Renal cortical epithelial cell (primary cell): Measurements from ENCODE around the gene BCOR. TPM values are rescaled to one million over a fixed set of nuclear protein-coding genes. Genes with fewer than 3 reads are reported as not detected.

Experiments
- DNase-seq: peaks from one replicate; pipeline ENCODE4 v3.0.0-alpha.2; 2011; ENCODE audit warnings: low read depth
- total RNA-seq: library from RNA; depleted of rRNA; stranded (reverse); fragments of >200 nt; gene quantifications from 2 replicates; pipeline ENCODE4 v1.2.3, GENCODE V29; 2014

The BCOR gene
- total RNA-seq, 1 donor from 2014 or later: 39.4 TPM

DNA sequence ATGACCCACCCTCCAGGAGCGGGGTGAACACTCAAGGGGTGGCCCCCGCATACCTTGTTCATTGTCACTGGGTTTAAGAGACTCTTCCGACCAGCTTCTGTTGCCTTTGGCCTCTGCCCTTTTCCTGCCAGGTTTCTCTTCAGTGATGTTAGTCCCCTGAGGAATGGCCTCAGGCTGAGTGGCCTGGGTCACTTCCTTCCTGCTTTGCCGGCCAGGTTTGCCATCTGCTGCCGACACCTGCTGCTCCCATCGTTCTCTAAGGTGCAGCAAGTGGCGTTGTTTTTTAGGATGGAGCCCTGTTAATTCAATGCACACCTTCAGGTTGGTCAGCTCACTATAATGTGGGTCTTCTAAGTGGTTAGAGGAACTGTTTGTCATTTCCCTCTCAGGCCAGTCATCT, 34.2 kb downstream of the BCOR start:
- DNase-seq: no peak

DNA sequence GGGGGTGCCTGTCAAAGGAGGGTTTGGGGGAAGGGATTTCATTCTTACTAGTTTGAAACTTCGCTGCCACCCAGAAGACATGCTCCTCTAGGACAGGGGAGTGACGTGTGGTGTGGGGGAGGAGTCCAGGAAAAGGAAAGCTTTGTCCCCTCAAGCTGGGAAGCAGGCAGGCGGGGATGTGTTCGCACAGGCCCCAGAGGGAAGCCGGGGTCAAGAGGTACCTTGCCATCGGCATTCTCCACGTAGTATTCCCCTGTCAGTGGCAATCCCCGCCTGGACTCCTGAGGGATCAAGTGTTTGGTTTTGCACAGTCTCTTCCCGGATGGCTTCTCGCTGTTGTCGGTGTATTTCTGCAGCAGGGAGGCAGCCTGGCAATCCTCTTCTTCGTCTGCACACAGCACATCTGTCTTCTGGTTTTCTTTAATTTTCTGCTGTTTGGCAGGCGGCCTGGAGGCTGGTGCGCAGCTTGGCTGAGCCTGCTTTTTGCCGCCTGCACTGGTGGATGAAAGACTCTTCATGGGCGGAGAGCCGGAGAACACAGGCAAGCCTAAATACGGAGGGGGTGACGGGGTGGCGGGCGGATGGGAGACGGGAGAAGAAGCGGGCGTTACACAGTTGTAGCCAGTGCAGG, 35.1 kb downstream of the BCOR start:
- DNase-seq: no peak

DNA sequence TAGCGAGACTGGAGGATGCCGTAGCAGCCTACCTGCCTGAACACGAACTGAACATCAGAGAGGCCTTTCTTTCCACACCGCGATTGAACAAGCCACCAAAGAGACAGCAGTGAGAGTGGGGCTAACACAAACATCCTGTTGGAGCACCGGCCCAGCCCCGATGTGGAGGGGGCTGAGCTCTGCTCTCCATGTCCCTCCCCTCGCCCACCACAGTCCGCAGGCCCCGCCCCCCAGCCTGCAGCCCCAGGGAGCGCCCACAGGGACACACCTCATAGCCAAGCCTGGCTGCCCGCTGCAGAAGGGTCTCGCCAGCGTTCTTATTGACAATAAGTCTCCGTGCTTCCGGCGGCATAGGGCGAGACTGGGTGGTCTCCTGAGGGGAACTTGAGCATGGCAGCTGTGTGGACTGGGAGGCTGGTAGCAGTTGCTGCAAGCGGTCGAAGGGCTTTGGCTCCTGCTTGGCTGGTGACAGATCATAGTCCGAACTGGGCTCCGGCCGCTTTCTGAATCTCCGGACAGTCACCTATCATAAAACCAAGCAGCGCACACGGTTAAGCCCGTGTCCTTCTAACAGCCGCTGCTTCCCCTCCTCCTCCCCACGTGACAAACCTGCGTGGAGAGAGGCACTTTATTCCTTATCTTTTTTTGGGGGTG, 35.8 kb downstream of the BCOR start:
- no peak for DNase-seq

DNA sequence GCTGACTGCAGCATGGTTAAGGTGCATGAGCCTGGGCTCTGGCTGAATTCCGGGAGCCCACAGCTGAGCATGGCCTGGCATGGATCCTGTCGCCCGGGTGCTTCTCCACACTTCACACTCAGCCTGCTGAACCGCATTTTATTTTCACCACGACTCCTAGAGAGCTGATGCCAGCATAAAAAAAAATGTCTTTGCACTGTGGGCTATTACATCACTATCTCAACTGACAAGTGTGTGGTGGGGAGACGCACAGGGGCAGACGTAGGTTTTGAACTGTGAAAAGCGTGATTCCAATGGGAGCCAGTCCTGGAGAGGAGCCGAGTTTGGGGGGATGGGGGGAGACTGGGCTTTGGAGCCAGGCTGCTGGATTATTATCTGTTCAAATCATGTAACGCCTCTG, 36.8 kb downstream of the BCOR start:
- DNase-seq: no peak

DNA sequence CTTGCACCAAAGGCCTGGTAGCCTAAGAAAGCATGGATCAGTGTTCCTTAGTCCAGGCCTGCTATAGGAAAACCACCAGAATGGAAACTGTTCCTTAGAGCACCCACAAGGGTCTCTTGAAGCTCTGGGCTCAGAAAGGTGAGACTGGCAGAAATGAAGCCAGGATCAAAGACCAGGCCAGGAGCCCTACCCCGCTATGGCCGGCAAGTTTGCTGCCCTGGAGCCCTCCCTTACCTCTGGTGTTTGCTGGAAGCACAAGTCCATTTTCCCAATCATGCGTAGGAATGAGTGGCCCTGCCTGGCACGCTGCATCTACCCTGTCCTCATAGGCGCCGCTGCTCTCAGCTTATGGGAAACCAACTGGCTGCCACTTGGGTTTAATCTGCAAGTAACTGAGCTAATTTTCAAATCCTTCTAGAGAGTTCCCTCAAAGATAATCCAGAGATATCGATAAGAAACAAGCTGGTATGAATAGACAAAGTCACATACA, 37.4 kb downstream of the BCOR start:
- DNase-seq: no peak

DNA sequence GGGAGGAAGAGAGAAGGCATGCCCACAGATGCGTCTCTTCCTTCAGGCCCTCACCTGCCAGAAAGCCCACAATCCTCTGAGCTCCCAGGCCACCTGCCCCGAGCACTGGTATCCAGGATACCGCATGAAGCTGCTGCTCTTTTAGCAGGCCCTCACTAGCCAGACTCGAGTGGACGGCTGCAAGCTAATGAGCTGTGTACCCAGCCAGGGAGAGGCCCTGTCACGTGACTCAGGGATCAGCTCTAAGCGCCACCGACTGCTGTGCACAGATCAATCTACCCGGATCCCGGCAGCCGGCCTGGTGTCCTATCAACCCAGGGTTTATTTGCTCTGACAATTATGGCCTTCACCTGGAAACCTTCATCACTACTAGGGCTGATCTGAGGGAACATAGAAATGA, 39.0 kb downstream of the BCOR start:
- DNase-seq: no peak

DNA sequence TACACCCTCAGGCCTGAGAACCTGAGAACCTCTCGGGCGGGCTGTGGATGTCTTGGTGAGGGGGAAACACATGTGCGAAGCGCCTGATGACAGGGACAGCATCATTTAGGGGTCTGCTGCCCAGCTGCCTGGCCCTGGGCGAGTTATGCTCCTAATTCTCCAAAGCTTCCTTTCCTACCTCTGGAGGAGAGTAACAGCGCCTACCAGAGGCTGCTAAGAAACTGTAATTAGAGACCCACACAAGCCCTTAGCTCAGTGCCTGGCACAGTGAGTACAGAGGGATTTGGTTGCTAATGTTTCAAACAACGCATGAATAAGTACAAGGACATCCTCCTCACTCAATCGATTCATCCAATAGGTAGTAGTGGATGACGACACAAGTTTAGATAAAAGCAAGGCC, 40.4 kb downstream of the BCOR start:
- no peak for DNase-seq

DNA sequence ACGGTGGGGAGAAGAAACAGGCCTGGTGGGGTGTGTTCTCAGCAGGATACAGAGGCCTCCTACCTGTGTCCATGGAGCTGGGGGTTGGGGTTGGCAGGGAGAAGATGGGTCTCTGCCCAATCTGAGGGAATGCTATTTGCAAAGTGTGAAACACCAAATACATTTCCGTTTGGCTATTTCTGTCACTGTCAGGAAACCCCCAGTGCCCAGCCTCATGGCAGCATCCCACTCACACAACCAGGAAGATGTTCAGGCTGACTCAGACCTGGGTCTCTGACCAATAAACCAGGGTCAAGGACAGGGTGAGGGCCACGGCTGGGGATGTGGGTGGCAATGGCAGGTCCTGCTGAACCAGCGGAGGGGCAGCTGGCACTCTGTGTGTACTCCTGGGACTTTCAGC, 41.3 kb downstream of the BCOR start:
- DNase-seq: no peak

DNA sequence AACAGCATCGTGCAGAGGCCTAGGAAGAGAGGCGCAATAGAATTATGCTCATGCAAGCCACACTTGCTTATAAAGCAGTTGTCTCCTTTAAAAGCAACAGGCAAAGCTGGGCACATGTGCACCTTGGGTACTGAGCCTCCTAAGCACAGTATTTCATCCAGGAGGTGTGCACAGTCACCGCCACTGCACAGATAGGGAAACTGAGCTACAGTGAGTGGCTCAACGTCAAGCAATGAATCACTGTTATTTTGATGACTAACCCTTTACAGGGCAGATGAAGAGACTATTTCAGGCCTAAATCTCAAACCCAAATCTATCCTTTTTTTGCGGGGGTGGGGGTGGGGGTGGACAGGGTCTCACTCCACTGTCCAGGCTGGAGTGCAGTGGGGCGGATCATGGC, 42.3 kb downstream of the BCOR start:
- no peak for DNase-seq

DNA sequence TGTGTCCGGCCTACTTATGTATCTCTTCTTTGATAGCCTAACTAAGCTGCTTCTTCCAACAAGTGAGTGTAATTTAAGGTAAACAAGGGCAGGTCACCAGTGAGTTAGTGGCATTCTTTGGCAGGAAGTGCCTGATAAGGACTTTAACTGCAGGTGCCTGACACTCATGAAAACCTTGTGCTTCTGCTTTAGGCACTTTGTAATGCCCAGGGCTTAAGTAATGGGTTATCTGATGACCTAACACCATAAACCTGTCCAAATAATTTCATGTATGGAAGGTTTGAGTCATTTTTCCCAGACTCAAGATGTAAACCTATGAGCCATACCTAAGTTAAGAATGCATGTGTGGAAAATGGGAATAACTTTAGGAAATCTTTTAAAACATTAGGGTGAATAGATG, 43.0 kb downstream of the BCOR start:
- DNase-seq: no peak

DNA sequence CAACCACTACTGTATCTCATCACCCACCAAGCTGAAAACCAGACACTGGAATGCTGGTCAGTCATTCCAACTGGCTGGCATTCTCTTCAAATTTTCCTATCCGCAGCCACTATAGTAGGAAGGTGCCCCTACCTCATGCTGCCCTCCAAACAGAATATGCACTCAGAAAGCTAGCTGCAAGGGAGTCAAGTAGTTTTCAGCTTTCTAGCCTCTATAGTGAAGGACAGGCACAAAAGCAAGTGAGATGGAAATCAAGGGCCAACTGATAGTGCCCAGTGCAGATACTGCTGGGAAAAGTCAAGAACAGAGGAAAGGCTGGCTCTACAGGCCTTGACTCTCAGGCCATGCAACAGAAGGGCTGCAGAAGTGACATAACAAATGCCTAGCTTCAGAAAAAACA, 47.2 kb downstream of the BCOR start:
- DNase-seq: no peak

DNA sequence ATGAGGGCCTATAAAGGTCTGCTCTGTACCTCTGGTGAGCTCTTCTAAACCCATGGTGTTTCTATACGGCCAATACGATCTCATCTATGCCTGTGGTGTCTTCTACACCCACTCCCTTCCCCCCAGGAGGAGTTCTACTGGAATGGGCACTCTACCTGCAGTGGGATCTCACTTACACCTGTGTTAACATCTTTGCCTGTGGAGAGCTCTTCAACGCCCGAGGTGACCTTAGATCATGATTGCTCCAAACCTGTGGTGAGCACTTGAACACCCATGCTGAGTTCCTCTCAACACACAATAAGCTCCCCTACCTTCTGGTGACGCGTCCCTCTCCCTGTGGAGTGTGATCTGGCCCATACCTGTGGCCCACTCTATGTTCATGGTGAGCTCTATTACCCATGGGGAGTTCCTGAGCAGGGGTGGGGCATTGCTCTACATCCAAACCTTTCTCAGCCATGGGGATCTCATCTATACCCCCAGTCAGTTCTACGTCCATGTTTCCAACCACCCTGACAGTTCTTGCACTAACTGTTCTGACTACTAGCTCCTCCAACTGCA, 48.6 kb downstream of the BCOR start:
- DNase-seq: no peak

DNA sequence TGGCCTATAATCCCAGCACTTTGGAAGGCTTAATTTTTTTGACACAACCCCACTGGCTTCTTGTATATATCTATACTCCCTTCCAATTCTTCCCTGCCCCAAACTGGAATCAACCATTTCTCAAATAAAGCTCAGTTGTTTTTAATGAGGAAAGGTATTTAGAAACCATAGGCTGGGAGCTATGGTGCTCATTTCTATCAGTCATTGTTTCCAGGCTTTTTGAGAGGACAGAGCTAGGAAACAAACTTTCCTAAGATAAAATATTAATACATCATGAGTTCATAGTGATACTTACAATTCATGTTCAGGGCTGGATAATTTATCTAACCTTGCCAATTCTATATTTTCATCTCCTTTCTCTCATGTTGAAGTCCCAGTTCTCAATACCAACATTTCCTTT, 50.3 kb downstream of the BCOR start:
- DNase-seq: no peak

DNA sequence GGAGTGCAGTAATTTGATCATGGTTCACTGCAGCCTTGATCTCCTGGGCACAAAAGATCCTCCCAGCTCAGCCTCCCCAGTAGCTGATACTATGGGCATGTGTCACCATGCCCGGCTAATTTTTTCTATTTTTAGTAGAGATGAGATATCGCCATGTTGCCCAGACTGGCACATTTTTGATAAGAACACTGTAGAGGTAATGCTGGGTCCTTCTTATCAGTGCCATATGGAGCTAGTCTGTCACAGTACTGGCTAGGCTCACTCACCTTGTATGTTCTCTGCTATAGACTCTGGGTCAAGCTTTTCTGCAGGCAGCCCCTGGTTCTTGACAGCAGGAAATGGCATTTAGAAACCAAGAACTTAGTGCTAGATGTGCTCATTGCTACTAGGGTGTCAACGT, 53.9 kb downstream of the BCOR start:
- no peak for DNase-seq

DNA sequence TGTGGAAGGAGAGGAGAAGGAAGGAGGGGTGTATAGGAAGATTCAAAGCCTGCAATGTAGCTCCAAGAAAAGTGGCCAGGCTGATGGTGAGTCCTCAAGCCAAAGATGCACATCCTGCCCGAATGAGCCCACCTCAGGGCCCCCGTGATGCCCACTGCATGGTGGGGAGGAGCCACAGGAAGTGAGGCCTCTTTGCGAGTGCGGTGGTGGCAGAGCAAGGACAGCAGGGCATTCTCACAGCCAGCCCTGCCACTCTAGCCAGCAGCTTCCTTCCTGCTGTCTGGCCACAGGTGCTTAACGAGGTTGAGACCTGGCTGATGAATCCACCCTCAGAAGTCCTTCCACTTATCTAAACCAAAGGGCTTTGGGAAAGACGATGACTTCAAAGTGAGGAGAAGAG, 55.8 kb downstream of the BCOR start:
- DNase-seq: no peak

DNA sequence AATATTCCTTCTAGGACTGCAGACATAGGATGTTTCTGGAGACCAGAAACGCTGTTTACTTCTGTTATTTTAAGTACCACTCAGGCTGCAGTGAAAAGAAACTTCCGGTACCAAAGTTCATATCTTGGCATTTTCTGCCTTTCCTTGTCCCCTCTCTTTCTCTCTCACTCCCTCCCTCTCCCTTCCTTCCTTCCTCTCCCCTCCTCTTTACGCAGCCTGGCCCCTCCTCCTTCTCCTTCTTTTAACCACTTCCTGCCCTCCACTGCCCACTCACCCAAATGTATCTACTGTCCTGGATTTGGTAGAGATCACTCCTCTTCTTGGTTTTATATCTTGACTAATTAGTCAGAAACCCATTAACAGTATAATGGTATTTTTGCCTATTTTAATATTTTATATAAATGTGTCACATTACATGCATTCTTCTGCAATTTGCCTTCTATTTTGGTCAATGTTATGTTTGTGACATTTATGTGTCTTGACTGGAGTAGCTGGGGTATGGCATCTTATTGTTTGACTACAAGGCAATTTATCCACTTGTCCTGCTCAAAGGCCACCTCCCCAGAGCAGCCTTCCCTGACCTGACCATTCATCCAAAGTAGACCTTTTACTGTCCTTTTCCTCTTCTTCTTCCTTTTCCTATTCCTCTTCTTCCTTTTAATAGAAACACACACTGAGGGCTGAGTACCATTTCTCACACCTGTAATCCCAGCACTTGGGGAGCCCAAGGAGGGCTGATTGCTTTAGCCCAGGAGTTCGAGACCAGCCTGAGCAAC, 56.9 kb downstream of the BCOR start:
- no peak for DNase-seq

DNA sequence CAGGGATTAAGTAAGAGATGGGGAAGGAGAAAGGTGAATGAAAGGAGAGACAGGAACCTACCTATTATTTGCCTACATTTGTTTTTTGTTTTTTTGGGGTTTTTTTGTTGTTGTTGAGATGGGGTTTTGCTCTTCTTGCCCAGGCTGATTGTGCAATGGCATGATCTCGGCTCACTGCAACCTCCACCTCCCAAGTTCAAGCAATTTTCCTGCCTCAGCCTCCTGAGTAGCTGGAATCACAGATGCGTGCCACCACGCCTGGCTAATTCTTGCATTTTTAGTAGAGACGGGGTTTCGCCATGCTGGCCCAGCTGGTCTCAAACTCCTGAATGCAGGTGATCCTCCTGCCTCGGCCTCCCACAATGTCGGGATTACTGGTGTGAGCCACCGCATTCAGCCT, 57.9 kb downstream of the BCOR start:
- peak; percentile 3 for DNase-seq

DNA sequence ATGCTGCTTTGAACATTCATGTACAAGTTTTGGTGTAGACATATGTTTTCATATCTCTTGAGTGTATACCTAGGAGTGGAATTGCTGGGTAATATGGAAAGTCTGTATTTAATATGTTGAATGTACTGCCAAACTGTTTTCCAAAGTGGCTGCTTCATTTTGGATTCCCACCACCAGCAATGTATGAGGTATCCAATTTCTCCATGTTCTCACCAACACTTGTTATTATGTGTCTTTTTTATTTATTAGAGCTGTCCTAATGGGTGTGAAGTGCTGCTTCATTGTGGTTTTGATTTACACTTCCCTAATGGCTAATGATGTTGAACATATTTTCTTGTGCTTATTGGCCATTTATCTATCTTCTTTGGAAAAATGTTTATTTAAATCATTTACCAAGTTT, 60.4 kb downstream of the BCOR start:
- DNase-seq: no peak

DNA sequence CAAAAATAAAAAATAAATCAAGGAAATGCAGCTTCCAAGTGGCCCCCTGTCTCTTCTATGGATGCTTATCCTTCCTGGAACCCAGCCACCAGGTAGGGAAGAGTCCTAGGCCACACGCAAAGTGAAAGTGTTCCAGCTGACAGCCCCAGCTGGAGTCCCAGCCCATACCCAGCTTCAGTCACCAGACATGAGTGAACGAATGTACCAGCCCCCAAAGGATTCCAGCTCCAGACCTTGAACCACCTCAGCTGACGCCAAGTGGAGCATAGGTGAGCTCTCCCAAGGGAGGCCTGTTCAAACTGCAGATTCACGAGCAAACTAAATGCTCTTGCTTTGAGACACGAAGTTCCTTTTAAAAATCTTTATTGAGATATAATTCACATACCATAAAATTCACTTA, 62.0 kb downstream of the BCOR start:
- DNase-seq: no peak

DNA sequence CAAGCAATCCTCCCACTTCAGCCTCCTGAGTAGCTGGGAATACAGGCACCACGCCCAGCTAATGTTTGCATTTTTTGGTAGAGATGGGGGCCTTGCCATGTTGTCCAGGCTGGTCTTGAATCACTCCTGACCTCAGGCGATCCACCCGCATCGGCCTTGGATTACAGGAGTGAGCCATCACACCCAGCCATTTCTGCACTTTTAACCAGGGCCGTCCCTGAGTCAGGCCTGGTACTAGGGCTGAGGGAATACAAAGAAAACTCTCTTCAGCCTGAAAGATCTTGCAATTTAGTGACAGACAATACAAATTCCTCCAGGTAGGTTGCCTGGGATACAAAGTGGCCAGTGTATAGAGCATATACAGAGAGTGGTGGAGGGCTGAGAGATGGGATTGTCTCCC, 65.8 kb downstream of the BCOR start:
- no peak for DNase-seq

DNA sequence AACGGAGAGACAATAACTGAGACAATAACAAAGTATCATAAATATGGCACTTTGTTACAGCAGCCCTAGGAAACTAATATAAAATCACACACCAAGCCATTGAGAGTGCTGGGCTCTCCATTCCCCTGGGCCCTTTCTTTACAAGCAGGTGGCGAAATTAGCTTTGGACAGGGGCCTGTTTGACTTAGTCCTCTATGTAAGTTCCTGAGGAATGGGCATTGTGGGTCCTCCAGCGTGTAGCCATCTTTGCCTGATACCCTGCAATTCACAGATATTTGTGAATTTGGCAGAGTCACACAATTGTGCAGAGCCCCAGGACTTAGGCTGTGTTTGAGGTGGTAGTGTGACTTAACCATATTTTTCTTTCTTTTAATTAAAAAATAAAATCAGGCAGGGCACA, 67.6 kb downstream of the BCOR start:
- DNase-seq: no peak

DNA sequence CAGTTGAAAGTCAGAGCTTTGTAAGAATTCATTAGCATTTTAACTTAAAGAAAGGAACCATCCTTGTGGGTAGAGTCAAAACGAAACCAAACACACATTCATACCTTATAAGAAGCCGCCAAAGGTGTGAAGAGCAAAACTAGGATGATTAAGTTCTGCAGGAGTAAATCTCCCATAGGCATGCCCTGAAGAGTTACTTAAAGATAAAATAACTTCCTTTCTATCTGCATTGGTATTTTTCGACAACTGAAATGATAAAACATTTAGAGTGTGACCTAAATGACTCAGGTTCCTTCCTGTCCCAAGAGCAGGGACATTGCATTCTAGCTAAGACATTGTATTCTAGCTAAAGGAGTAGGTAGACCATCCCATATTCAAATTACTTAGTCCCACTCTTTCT, 75.3 kb downstream of the BCOR start:
- DNase-seq: no peak

DNA sequence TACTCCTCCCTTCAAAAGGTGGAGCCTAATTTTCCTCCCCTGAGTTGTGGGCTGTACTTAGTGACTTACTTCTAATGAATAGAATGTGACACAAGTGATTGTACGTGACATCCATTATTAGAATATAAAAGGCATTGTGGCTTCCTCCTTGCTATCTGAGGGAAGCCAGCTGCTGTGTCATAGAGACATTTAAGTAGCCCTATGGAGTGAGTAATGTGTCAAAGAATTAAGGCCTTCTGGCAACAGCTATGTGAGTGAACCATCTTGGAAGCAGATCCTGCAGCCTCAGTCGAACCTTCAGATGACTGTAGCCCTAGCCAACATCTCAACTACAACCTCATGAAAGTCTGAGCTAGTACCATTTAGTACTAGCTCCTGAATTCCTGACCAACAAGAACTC, 76.1 kb downstream of the BCOR start:
- no peak for DNase-seq
